Caki2 (cell line): Measurements from ENCODE around the gene PKD1. TPM values are rescaled to one million over a fixed set of nuclear protein-coding genes. Genes with fewer than 3 reads are reported as not detected.

Source experiments
- DNase-seq: peaks from one replicate; pipeline ENCODE4 v3.0.0-alpha.2; 2015; ENCODE audit warnings: low read depth
- in situ Hi-C: cut with HindIII; loops from 2 replicates; pipeline ENCODE4 v1.10.0; 2016; ENCODE audit warnings: low sequenced_read_pairs, low pct_unique_long_range_greater_than_20kb, mixed read lengths
- total RNA-seq: library from RNA; depleted of rRNA; stranded (reverse); fragments of >200 nt; shearing (Covaris generic); gene quantifications from 2 replicates; pipeline ENCODE4 v1.2.3, GENCODE V29; 2014; ENCODE audit warnings: low replicate concordance

Gene PKD1
- total RNA-seq, 1 experiment from 2014 or later = 84.9 TPM

DNA sequence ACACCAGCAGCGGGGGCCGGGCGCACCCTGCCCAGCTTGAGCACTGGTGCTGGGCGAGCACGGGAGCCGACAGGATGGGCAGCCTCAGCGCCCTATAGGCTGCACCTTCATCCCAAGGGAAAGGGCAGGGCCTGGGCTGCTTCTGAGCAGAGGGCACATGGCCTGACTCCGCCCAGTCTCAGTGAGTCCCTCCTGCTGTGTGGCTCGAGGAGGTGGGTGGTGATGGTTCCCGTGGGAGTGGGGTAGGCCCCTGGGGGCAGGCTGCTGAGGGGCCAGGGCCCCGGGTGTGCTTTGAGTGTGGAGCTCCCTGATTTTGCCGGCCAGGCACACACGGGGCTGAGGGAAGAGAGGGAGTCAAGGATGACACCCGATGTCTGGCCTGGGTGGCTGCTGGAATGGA, 50.0 kb downstream of the PKD1 start:
- no peak for DNase-seq
- in situ Hi-C loops = no loop called here

GRCh38 chr16:2084895-2085625, 50.6 kb downstream of the PKD1 start:
- DNase-seq = no peak
- in situ Hi-C loops = no loop called here

DNA sequence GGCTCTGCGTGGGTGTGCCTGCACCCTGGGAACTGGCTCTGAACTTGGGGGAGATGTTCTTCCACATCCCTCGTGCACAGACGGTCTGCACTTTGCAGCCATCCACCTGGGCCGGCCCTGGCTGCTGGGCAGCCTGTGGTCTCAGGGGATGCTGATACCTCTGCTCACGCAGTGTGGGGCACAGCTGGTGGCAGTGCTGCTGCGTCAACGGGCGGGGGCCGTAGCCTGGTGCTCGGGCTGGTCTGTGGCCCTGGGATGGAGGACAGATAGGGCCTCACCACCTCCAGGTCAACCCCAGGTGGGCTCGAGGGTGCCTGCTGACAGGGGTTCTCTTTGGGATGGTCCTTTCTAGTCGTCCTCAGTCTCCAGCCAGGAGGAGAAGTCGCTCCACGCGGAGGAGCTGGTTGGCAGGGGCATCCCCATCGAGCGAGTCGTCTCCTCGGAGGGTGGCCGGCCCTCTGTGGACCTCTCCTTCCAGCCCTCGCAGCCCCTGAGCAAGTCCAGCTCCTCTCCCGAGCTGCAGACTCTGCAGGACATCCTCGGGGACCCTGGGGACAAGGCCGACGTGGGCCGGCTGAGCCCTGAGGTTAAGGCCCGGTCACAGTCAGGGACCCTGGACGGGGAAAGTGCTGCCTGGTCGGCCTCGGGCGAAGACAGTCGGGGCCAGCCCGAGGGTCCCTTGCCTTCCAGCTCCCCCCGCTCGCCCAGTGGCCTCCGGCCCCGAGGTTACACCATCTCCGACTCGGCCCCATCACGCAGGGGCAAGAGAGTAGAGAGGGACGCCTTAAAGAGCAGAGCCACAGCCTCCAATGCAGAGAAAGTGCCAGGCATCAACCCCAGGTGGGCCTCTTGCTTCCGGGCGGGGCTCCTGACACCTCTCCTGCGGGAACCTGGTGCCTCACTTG, 51.6 kb downstream of the PKD1 start:
- DNase-seq = no peak
- in situ Hi-C loops = no loop called here

DNA sequence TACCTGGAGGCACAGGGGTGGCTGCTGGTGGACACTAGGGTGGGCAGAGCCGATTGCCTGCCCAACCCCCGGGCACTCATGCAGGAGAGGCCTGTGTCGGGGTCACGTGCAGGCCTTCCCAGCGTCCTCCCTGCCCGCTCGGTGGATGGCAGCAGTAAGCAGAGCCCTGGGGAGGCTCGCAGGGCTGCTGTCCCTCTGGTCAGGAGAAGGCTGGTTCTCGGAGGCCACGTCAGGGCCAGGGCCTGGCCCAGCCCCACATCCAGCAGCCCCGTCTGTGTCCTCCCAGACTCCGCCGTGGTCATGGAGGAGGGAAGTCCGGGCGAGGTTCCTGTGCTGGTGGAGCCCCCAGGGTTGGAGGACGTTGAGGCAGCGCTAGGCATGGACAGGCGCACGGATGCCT, 52.3 kb downstream of the PKD1 start:
- in situ Hi-C loops = no loop called here
- no peak for DNase-seq

DNA sequence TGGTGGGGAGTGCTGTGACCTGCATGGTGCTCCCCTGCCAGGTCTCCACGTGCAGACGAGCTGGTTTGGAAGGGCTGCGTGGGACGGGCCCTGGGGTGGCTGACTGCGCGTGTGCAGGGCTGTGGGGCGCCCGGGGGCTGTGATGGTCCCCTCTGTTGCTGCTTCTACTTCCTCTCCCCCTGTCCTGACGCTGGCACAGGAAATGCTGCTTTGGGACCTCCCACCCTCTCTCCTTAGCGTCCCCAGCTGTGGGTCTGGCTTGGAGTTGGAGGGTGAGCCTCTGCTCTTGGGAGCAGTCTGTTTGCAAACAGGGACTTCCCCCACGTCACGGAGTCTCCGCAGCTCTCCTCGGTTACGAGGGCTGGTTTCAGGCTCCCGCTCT, 52.7 kb downstream of the PKD1 start:
- in situ Hi-C loops = no loop called here

GRCh38 chr16:2082171-2082982, 53.3 kb downstream of the PKD1 start:
- in situ Hi-C loops = no loop called here
- DNase-seq = no peak

More for the DNA sequence above, 52.7 kb downstream of the PKD1 start:
- no peak for DNase-seq

GRCh38 chr16:2081201-2082084, 54.3 kb downstream of the PKD1 start:
- in situ Hi-C loops = no loop called here

DNA sequence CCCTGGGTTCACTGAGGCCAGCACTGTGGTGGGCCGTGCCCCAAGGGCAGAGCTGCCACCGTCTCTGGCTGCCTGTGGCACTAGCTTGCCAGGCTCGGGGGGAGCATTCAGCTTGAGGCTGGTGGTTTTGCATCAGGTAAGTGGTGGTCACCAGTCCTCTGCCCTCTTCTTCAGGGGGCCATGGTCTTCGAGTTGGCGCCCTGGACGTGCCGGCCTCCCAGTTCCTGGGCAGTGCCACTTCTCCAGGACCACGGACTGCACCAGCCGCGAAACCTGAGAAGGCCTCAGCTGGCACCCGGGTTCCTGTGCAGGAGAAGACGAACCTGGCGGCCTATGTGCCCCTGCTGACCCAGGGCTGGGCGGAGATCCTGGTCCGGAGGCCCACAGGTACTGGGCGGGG, 55.7 kb downstream of the PKD1 start:
- in situ Hi-C loops = no loop called here
- no peak for DNase-seq

More at GRCh38 chr16:2081201-2082084, 54.3 kb downstream of the PKD1 start:
- DNase-seq = no peak

- in situ Hi-C loops = no loop called here
- no peak for DNase-seq
Observed at GRCh38 chr16:2079311-2079800, 56.3 kb downstream of the PKD1 start.

DNA sequence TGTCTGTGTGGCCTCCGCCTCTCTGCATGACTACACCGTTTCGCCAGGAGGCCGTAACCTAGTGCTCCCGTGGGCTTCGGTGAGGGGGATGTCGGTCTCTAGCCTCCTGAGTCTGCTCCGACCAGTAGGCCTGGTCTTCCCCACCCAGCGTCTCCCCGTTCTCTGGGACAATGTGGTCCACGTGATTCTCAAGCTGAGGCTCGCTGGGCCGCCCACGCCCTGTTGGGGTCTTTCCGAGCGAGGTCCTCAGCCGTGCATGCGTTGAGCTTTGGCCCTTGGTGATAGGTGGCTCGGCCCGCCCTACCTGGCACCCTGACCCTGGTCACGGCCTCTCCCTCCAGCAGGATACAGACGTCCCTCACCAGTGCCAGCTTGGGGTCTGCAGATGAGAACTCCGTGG, 57.0 kb downstream of the PKD1 start:
- in situ Hi-C loops = no loop called here
- no peak for DNase-seq

DNA sequence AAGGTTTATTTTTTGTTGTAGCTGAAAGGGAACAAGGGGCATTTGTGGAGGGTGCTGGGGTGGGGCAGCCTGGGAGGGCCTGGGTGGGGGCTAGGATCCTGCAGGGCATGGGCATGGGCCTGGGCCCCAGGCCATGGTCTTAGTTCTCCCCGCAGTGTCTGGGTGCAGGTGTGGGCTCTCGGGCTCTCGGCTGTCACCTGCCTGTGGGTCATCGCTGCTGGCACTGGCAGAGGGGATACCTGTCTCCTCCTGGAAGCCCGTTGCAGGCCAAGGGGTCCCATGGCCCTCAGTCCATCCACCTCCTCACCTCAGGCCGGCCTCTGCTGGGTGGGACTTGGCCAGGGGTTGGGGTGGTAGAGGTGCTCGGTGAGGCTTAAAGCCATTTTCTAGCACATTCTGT, 57.6 kb downstream of the PKD1 start:
- in situ Hi-C loops = no loop called here
- no peak for DNase-seq

DNA sequence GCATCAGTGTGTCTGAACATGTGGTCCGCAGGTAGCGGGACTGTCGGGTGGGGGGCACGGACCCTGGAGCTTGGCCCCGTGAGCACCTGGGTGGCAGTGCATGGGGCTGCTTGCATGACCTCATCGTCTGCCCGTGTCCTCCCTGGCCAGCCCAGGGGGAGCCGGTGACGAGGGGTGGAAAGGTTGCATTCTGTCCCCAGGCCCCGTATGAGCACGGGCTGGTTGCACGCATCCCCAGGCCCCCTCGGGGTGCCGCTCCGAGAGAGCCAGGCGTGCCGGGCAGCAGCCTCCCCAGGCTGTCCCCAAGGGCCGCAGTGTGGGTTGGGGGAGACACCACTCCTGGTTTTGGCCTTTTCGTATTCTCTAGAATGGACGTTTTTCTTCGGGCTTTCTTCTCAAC, 58.0 kb downstream of the PKD1 start:
- DNase-seq = no peak
- in situ Hi-C loops = no loop called here

GRCh38 chr16:2077016-2077415, 58.7 kb downstream of the PKD1 start:
- in situ Hi-C loops = no loop called here
- DNase-seq = no peak

GRCh38 chr16:2076072-2076865, 59.4 kb downstream of the PKD1 start:
- no peak for DNase-seq
- in situ Hi-C loops = no loop called here

- no peak for DNase-seq
- in situ Hi-C loops = no loop called here
Observed at GRCh38 chr16:2075631-2076030, 60.1 kb downstream of the PKD1 start.

DNA sequence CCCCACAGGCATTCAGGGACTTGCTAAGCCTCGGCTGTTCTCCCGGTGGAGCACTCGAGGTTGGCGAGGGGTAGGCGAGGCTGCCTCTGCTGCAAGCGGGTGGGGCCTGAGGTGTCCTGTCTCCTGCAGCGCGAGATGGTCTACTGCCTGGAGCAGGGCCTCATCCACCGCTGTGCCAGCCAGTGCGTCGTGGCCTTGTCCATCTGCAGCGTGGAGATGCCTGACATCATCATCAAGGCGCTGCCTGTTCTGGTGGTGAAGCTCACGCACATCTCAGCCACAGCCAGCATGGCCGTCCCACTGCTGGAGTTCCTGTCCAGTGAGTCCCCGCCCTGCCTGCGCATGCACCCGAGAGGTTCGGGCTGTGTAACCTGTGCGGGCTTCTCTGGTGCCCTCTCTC, 61.6 kb downstream of the PKD1 start:
- in situ Hi-C loops = no loop called here
- DNase-seq = no peak

DNA sequence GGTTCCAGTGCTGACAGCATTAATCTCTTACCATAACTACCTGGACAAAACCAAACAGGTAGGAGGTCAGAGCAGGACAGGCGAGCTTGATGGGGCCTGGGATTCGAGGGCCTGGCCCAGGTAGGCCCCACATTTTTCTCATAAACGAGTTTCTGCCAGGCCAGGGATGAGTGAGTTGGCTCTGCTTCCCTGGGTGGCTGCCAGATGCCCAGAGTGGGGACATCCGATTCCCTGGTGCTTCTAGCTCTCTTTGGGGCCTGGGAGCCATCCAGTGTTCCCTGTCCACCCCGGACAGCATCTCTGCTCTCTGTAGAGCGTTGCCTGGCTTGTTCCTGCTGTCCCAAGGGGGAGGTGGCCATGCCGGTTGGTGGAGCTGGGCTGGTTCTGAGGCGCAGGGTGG, 62.8 kb downstream of the PKD1 start:
- DNase-seq = no peak
- in situ Hi-C loops = no loop called here
